Spleen (tissue), 11 donors: ENCODE results near the gene DUS1L. TPM values are rescaled to one million over a fixed set of nuclear protein-coding genes. Genes with fewer than 3 reads are reported as not detected.

Experiments
- DNase-seq: peaks from one replicate; pipeline ENCODE4 v3.0.0-alpha.2; 2020
- H3K27ac ChIP-seq, 8 donors: fragments of 200-600 bp; sonication (generic) in 7 of 8; 1 replicate in 4 of 8; 2 replicates in 4 of 8; pipeline versions ENCODE4 v1.5.0 to v1.8.0; 2016 to 2021; ENCODE audit warnings: inconsistent platforms in 4 of 8, mild to moderate bottlenecking in 4 of 8, moderate library complexity in 1 of 8
- H3K27me3 ChIP-seq, 7 donors: fragments of 200-600 bp; sonication (generic) in 6 of 7; replicated peaks in 1 of 7; 1 replicate in 4 of 7; 2 replicates in 3 of 7; pipeline versions ENCODE4 v1.5.0 to v1.8.0; 2016 to 2021; ENCODE audit warnings: inconsistent platforms in 3 of 7, mild to moderate bottlenecking in 1 of 7
- H3K36me3 ChIP-seq, 6 donors: fragments of 200-600 bp; sonication (generic) in 5 of 6; 1 replicate in 4 of 6; 2 replicates in 2 of 6; pipeline versions ENCODE4 v1.5.0 to v1.8.0; 2016 to 2021; ENCODE audit warnings: inconsistent platforms in 2 of 6
- H3K4me1 ChIP-seq, 6 donors: fragments of 200-600 bp; sonication (generic) in 5 of 6; 1 replicate in 3 of 6; 2 replicates in 3 of 6; pipeline versions ENCODE4 v1.5.0 to v1.8.0; 2016 to 2021; ENCODE audit warnings: inconsistent platforms in 3 of 6
- H3K4me3 ChIP-seq, 8 donors: fragments of 200-600 bp; sonication (generic) in 7 of 8; 1 replicate in 4 of 8; 2 replicates in 4 of 8; pipeline versions ENCODE4 v1.5.0 to v1.8.0; 2016 to 2021; ENCODE audit warnings: inconsistent platforms in 4 of 8, mild to moderate bottlenecking in 4 of 8, moderate library complexity in 2 of 8
- H3K9me3 ChIP-seq, 8 donors: fragments of 200-600 bp; sonication (generic) in 7 of 8; 1 replicate in 4 of 8; 2 replicates in 4 of 8; pipeline versions ENCODE4 v1.5.0 to v1.8.0; 2016 to 2021; ENCODE audit warnings: inconsistent platforms in 4 of 8
- POLR2A ChIP-seq, 3 donors: fragments of 450-650 bp; IDR thresholded peaks; one replicate each; pipeline ENCODE4 v1.5.1; 2017; ENCODE audit warnings: antibody characterized with exemption in 3 of 3, mild to moderate bottlenecking in 1 of 3
- POLR2AphosphoS5 ChIP-seq, 3 donors: sonication (generic); formaldehyde crosslinking; IDR thresholded peaks; one replicate each; pipeline ENCODE4 v1.5.1; 2017; ENCODE audit warnings: antibody characterized with exemption in 3 of 3
- WGBS, 5 donors: extraction: QIAGEN DNeasy Blood & Tissue Kit in 3 of 5; methylation state at CpG; one replicate each; pipeline versions ENCODE4 v1.1.5 to v1.1.7; 2013 to 2018; 5-methylcytosine and 5-hydroxymethylcytosine counted together
- intact Hi-C: fragments of 100-400 bp; cut with DNase I; formaldehyde crosslinking; loops from one replicate; pipeline ENCODE4 v1.15.0; 2023; ENCODE audit warnings: low total_unique reads
- polyA plus RNA-seq, 3 donors: library from polyadenylated mRNA; stranded (reverse); fragments of 200-250 nt; gene quantifications; one replicate each; pipeline ENCODE4 v1.2.1, GENCODE V29; 2013
- total RNA-seq, 7 donors: library from RNA; depleted of rRNA in 3 of 7; stranded (reverse); fragments of >200 nt in 3 of 7; fragmentation: NEBNext Ultra II Directional in 4 of 7; extraction: Animal tissue kit (Norgen Biotek cat#: 25700) in 4 of 7; gene quantifications; one replicate each; pipeline versions ENCODE4 v1.1.0 to v1.2.1, GENCODE V29; 2016 to 2021
- TF ChIP-seq, protein P1 (sequence below), 11 experiments: fragments of 200-600 bp in 7 of 11; fragments of 450-650 bp in 4 of 11; sonication (generic) in 4 of 11; IDR thresholded peaks in 8 of 11; conservative IDR thresholded peaks in 3 of 11; 1 replicate in 7 of 11; 2 replicates in 4 of 11; pipeline versions ENCODE4 v1.4.0 to v1.8.0; 2016 to 2021; ENCODE audit warnings: antibody characterized with exemption in 11 of 11, inconsistent platforms in 4 of 11, mild to moderate bottlenecking in 1 of 11
- donor health status: healthy with polysubstance abuse.
- donor health status: DM: no; HTN: no; CAD: no; lungs with moderate emphysema.
- donor health status: DM: no; HTN: no; CAD: no.
- donor health status: Bipolar disorder and iron deficiency.
- donor health status: healthy.
- donor health status: DM: no; HTN: no; CAD: no.
- donor health status: DM: yes; HTN: yes; CAD: no.

DUS1L gene
- total and polyA plus RNA-seq, 10 donors, result 76.4 to 174 (median 103) TPM

DNA sequence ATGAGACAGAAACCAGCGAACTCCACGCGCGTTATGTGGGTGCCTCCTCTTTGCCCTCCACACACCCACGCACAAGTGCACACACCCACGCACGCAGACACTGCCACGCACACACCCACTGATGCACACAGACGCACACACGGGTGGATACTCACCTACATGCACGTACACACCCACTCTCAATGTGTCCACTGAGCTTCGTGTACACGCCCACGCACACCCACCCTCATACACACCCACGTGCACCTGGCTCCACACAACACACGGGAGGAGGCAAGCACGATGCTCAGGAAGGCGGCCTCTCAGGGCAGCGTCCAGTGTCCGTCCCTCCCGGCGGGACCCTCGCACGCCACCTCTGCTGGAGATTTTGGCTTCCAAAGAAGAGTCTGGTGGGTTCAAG, 18.2 kb downstream of the DUS1L start:
- 87 to 91% (median 89%) methylated on average over 24 of the region's 24 CpGs for WGBS, 5 donors
- no peak for DNase-seq
- H3K4me3 ChIP-seq, result no peak overlapping the region
- intact Hi-C loops, result loop anchor here (10.0 kb wide), 1 partner anchor 57 kb away; no protein-coding TSS in a partner anchor
- H3K9me3 ChIP-seq, result no peaks in the 10 kb centered on the region
- H3K27ac ChIP-seq, result no peak overlapping the region
- H3K27me3 ChIP-seq, result no peaks in the 10 kb centered on the region
- H3K36me3 ChIP-seq, result peaks cover 0 to 39% (median 9%) of the 10 kb centered on the region in 6 donors
- TF ChIP-seq POLR2AphosphoS5 (IDR thresholded peaks at IDR 0.05), result no peak
- TF ChIP-seq, protein P1, sequence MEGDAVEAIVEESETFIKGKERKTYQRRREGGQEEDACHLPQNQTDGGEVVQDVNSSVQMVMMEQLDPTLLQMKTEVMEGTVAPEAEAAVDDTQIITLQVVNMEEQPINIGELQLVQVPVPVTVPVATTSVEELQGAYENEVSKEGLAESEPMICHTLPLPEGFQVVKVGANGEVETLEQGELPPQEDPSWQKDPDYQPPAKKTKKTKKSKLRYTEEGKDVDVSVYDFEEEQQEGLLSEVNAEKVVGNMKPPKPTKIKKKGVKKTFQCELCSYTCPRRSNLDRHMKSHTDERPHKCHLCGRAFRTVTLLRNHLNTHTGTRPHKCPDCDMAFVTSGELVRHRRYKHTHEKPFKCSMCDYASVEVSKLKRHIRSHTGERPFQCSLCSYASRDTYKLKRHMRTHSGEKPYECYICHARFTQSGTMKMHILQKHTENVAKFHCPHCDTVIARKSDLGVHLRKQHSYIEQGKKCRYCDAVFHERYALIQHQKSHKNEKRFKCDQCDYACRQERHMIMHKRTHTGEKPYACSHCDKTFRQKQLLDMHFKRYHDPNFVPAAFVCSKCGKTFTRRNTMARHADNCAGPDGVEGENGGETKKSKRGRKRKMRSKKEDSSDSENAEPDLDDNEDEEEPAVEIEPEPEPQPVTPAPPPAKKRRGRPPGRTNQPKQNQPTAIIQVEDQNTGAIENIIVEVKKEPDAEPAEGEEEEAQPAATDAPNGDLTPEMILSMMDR (IDR thresholded peaks at IDR 0.05 in 8 of 11, conservative IDR thresholded peaks at IDR 0.05 in 3 of 11), result no peak
- no peak for TF ChIP-seq POLR2A (IDR thresholded peaks at IDR 0.05)
- H3K4me1 ChIP-seq, result peaks cover 8 to 28% (median 22%) of the 10 kb centered on the region in 6 donors

DNA sequence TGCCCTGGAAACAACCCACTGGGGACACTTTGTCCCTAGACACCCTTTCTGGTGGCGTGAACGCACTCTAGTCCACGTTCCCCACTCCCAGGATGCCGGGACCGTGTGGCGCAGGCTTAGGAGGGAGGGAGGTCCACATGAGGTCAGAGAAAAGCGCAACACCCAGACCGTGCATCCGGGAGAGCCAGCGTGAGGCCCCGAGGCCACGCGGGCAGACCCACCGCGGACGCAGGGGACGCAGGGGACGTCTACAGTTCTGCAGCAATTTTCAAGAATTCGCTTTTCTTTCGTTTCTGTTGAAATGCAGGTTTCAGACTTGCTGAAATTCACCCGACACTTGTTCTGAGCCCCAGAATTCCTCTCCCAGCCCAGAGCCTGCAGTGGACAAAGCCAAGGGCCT, 18.7 kb downstream of the DUS1L start:
- H3K36me3 ChIP-seq, result peaks cover 0 to 39% (median 9%) of the 10 kb centered on the region in 6 donors
- intact Hi-C loops, result loop anchor here (10.0 kb wide), 1 partner anchor 58 kb away; no protein-coding TSS in a partner anchor
- 89 to 95% (median 92%) methylated on average over 7 to 21 of the region's 21 CpGs for WGBS, 5 donors
- H3K27me3 ChIP-seq, result no peaks in the 10 kb centered on the region
- H3K27ac ChIP-seq, result no peak overlapping the region
- DNase-seq, result no peak
- no peak for TF ChIP-seq POLR2AphosphoS5 (IDR thresholded peaks at IDR 0.05)
- TF ChIP-seq POLR2A (IDR thresholded peaks at IDR 0.05), result no peak
- TF ChIP-seq, protein P1 (IDR thresholded peaks at IDR 0.05 in 8 of 11, conservative IDR thresholded peaks at IDR 0.05 in 3 of 11), result no peak
- H3K4me3 ChIP-seq, result no peak overlapping the region
- H3K4me1 ChIP-seq, result peaks cover 6 to 24% (median 20%) of the 10 kb centered on the region in 6 donors
- no peaks in the 10 kb centered on the region for H3K9me3 ChIP-seq

DNA sequence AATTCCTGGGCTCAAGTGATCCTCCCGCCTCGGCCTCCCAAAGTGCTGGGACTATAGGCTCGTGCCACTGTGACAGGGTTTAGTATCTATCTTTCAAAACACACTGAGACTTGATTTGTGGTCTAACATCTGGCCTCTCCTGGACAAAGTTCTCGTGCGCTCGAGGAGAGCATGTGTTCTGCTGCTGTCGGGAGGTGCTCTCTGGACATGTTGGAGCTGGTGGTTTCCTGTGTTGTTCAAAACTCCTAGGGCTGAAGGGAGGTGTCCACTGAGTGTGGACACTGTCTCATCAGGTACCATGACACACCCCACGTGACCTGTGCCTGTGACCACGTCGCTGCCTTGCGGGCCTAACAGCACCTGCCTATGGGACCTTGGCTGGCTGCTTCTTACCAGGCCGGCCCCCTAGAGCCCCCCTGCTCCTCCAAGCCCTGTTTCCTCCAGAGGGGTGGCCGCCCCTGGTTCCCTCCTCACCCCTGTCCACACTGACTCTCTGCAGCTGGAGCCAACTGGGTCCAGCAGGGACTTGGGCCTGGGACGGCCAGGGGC, 19.6 kb downstream of the DUS1L start:
- Histone ChIP-seq H3K9me3 (no peaks in the 10 kb centered on the region), H3K4me1 (peaks cover 6 to 22% (median 17%) of the 10 kb centered on the region in 6 donors), H3K27ac (no peak overlapping the region), H3K36me3 (peaks cover 0 to 39% (median 9%) of the 10 kb centered on the region in 6 donors), H3K27me3 (no peaks in the 10 kb centered on the region), H3K4me3 (no peak overlapping the region)
- 81 to 91% (median 85%) methylated on average over 14 of the region's 14 CpGs for WGBS, 5 donors
- TF ChIP-seq POLR2AphosphoS5 (IDR thresholded peaks at IDR 0.05) (peak in 2 of 3 donors; percentile 12 to 13), POLR2A (IDR thresholded peaks at IDR 0.05) (no peak)
- TF ChIP-seq, protein P1 (IDR thresholded peaks at IDR 0.05 in 8 of 11, conservative IDR thresholded peaks at IDR 0.05 in 3 of 11), result no peak
- no peak for DNase-seq
- intact Hi-C loops, result loop anchor here (10.0 kb wide), 1 partner anchor 59 kb away; no protein-coding TSS in a partner anchor

DNA sequence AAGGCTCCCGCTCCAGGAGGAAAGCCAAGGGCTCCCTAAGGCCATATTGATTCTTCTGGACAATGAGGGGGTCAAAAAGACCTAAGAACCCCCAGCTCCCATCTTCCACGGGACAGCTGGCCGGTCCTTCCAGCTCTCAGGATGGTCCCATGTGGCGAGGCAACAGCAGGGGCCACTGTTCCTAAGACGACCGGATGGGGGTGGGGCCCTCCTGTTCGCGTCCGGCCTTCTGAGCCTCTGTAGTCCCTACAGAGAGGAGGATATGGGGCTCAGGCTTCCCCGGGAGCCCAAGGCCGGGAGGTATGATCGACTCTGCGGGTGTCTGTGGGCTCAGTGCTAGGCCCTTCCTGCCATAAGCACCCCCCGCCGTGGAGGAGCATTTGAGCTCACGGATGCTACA, 22.1 kb downstream of the DUS1L start:
- intact Hi-C loops, result loop anchor here (10.0 kb wide), 1 partner anchor 61 kb away; no protein-coding TSS in a partner anchor
- no peaks in the 10 kb centered on the region for H3K9me3 ChIP-seq
- peaks cover 0 to 23% (median 7%) of the 10 kb centered on the region in 6 donors for H3K36me3 ChIP-seq
- peaks cover 0 to 6% (median 0%) of the 10 kb centered on the region in 6 donors for H3K4me1 ChIP-seq
- no peak overlapping the region for H3K27ac ChIP-seq
- no peak for DNase-seq
- 75 to 85% (median 79%) methylated on average over 10 to 16 of the region's 16 CpGs for WGBS, 5 donors
- no peaks in the 10 kb centered on the region for H3K27me3 ChIP-seq
- no peak for TF ChIP-seq POLR2A (IDR thresholded peaks at IDR 0.05)
- no peak for TF ChIP-seq POLR2AphosphoS5 (IDR thresholded peaks at IDR 0.05)
- TF ChIP-seq, protein P1 (IDR thresholded peaks at IDR 0.05 in 8 of 11, conservative IDR thresholded peaks at IDR 0.05 in 3 of 11), result no peak
- H3K4me3 ChIP-seq, result no peak overlapping the region
